T-helper 2 cell treated with Interferon-gamma antibody and Interleukin-4, amounts not matched to agents 100 ng/mL and 5 ng/mL, for 36 hours (primary cell): ENCODE measurements around the gene ZMYM5. TPM values are rescaled to one million over a fixed set of nuclear protein-coding genes. Genes with fewer than 3 reads are reported as not detected.
"Not testable (repeated sequence)": the region's sequence is repeated elsewhere in the genome, so short reads cannot be mapped to it uniquely, and the experiment has no call there.

Experiments
- intact Hi-C: fragments of 100-400 bp; cut with micrococcal nuclease; formaldehyde crosslinking; loops from one replicate; pipeline ENCODE4 v1.15.1; 2023
- total RNA-seq: library from RNA; stranded (reverse); gene quantifications from 2 replicates; pipeline ENCODE4 v1.2.3, GENCODE V29; 2022

ZMYM5 gene
- total RNA-seq = 13.6 and 15.0 TPM in 2 replicates

DNA sequence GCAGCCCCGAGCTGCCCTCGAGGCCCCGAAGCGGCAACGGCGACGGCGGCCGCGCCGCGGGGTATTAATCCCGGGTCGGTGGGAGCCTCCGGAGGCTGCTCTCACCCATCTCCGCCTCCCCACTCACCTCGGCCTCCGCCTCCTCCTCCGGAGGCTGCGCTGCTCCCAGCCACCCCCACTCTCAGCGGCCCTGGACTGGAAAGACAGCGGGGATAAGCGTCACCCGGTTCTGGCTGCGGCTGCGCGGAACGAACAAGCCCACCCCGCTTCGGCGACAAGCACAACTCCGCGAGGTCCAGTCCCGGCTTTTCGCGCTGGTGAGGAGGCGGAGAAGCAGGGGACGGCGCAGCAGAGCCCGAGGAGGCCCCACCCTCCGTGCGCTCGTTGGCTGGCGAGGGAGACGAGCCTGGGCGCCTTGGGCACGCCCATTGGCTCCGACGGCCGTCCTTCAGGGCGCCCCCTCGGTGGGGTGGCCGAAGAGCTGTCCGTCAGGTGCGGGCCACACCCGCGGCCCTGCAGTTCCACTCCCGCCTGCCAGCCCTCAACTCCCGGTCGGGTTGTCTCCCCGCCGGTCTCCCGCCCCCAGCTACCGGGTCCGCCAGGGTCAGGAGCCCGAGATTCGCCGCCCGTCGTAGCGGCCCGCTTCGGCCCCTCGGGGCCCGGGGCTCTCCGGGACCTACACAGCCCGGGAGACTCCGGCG lies at the start of gene ZMYM5:
TSS of gene ZMYM5 (minus strand) at position 327 of the 701 bp plus-strand sequence. CDS start 11,469 bp downstream, outside the sequence.
- intact Hi-C loops = loop anchor here (1.0 to 10.0 kb wide), 7 partner anchors 81 to 909 kb away; partner anchors contain the start of genes EEF1AKMT1, GJA3, IFT88 and MPHOSPH8

DNA sequence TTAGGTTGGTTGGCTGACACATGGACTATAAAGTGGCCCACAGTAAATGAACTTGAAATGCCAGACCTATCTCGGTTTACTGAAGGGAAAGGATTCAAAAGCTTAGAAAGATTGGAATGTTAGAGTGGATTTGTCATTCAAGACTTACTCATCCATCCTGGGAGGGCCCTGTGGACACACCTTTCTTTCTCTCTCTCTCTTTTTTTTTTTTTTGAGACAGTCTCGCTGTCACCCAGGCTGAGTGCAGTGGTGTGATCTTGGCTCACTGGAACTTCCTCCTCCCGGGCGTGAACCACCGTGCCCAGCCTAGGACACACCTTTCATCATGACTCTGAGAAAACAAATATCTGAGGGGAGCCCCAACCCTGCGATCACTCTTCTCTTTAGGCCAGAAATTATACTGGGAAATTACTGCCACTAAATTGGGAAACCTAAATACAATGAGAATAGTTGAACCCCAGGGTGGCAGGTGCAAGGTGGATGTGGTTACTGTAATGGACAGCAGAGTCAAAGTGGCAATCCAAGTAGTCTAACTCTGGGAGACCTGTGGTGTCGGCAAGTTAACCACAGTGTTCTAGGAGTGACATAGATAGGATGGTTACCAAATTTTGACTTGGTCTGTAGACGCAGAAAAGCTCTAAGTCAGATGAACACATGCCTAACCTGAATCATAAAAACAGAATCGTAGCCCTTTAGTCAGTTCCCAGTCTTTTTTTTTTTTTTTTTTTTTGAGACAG lies 47.1 kb upstream of the ZMYM5 start:
- intact Hi-C loops = no loop called here

DNA sequence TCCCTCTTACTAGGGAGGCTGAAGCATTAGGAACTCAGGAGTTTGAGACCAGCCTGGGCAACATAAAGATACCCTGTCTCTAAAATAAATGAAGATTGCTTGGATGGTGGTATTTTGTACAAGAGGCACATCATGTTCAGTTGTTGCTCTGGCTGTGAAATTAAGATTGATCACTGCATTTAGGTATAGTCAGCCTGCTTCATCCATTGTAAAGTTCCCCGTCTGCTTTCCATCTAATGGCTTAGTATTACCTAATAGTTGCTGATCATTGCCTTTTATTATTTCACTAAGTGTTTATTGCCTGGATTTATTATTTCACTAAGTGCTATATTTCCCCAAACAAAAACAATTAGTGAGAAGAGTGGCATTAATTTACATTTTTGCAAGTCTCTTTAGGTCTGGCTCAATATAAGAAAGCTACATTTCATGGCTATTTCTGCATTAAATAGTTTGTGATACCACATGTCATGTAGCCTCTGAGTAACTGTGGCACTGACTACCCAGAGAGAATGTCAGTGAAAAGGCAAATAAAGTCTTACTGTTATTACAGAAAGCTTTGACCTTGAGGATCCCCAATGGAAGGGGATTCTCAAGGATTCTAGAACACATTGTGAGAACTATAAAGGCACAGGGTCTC lies 45.0 kb upstream of the ZMYM5 start:
- intact Hi-C loops = no loop called here

DNA sequence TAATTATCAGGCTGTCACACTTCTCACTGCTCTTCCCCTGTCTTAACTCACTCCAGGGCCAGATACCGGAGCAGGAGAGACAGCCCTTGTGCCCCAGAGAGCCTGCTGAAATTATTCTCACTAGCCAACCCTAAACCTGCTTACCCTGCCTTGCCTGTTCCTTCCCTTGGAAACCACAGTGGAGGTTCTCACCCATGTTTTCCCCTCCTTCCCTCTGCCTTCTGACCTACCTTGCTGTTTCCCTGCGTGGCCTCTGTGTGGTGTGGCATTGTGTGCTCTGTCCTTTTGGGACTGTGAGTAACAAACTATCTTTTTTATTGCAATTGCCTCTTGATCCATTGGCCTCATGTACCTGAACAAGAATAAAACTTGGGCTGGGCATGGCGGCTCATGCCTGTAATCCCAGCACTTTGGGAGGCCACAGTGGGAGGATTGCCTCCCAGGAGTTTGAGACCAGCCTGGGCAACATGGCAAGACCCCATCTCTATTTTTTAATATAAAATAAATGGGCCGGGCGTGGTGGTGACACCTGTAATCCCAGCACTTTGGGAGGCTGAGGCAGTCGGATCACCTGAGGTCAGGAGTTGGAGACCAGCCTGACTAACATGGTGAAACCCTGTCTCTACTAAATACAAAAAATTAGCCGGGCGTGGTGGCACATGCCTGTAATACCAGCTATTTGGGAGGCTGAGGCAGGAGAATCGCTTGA lies 42.2 kb upstream of the ZMYM5 start:
- intact Hi-C loops = not testable (repeated sequence)

DNA sequence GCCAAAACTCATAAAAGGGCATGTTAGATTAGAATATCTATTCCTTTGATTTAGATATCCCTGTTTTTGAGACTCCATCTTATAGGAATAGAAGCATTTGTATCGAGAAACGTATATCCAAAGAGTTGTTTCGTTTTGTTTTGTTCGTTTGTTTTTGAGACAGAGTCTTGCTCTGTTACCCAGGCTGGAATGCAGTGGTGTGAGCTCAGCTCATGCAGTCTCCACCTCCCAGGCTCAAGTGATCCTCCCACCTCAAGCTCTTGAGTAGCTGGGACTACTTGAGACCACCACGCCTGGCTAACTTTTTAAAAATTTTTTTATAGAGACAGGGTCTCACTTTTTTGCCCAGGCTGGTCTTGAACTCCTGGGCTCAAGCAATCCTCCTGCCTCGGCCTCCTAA lies 26.6 kb upstream of the ZMYM5 start:
- intact Hi-C loops = no loop called here

DNA sequence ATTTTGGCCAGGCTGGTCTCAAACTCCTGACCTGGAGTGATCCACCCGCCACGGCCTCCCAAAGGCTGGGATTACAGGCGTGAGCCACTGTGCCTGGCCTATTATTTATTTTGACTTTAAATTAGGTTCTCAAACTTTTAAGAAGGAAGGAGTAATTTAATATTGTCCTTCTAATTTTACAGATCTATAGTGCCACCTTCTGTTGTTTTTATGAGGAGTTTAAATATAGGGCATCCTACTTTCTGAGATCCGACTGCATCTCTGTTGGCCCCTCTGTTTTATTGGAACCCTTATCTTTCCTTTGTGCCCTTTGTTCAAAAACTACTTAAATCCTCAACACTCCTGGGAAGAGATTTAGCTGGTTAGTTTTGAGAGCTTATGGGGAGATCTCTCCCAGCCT lies 25.4 kb upstream of the ZMYM5 start:
- intact Hi-C loops = no loop called here

DNA sequence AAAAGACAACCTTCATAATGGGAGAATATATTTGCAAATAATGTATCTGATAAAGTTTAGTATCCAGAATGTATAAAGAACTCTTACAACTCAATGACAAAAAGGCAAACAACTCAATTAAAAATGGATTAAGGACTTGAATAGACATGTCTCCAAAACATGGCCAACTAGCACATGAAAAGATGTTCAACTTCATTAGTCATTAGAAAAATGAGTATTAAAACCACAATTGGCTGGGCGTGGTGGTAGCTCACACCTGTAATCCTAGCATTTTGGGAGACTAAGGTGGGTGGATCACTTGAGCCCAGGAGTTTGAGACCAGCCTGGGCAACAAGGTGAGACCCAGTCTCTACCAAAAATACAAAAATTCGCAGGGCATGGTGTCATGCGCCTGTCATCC lies 18.8 kb upstream of the ZMYM5 start:
- intact Hi-C loops = no loop called here

DNA sequence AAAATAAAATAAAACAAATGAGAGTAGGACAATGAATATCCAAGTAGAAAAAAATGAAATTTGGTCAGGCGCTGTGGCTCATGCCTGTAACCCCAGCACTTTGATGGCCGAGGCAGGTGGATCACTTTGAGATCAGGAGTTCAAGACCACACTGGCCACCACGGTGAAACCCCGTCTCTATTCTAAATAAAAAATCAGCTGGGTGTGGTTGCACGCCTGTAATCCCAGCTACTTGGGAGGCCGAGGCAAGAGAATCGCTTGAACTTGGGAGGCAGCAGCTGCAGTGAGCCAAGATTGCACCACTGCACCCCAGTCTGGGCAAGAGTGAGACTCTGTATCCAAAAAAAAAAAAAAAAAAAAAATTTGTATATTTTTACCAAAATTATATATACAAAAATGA lies 18.2 kb upstream of the ZMYM5 start:
- intact Hi-C loops = no loop called here

DNA sequence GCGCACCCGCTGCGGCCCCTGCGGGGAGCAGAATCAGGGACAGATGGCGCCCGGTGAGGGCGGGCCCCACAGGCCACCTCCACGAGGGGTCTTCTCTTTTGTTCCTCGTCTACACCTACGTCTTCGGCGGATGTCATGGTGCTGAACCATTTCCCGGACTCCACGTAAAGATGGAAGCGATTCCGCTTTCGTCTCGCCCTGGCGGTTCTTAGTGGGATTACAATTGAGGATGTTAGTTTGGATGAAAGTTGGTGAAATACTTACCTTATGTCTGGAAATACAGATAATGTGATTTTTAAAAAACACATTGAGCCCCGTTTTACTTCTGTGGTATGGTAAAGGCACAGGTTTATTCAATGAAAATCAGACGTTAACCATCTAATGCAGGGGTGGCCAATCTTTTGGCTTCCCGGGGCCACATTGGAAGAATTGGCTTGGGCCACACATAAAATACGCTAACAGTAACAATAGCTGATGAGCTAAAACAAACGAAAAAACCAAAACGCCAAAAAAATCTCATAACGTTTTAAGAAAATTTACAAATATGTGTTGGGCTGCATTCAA lies 1.4 kb upstream of the ZMYM5 start:
- intact Hi-C loops = loop anchor here (5.0 to 10.0 kb wide), 4 partner anchors 170 to 907 kb away; partner anchors contain the start of genes EEF1AKMT1, GJA3 and IFT88

DNA sequence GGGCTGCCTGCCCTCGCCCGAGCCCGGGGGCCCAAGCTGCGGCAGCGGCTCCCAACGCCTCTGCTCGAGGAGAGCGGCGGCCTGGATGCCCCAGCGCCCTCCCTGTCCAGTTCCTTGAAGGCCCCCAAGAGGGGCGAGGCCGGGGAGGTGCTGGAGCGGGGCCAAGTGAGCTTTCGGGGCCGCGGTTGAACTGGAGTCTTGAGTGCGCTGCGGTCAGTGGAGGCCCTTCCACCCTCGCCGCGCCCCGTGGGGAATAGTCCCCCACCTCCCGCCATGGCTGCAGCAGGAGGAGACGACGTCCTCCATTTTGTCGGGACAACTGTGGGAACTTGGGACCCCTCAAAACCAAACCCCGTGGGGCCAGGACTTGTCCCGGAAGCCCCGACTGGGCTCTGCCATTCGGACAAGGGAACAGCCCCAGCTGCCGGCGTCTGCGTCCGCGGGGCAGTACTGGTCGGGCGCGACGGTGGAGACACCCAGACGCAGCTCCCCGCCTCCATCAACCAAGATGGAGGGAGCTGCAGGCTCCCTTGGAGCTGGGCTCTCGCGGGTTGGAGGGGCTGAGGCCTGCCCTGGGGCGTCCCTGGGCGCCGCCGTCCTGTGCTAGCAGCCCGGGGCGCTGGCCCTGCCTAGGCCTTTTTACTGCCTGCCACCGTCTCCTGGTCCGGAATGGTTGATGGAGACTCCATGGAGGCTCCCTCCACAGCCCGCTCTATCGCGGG lies 736 bp upstream of the ZMYM5 start:
- intact Hi-C loops = loop anchor here (5.0 to 10.0 kb wide), 4 partner anchors 169 to 908 kb away; partner anchors contain the start of genes EEF1AKMT1, GJA3 and IFT88

DNA sequence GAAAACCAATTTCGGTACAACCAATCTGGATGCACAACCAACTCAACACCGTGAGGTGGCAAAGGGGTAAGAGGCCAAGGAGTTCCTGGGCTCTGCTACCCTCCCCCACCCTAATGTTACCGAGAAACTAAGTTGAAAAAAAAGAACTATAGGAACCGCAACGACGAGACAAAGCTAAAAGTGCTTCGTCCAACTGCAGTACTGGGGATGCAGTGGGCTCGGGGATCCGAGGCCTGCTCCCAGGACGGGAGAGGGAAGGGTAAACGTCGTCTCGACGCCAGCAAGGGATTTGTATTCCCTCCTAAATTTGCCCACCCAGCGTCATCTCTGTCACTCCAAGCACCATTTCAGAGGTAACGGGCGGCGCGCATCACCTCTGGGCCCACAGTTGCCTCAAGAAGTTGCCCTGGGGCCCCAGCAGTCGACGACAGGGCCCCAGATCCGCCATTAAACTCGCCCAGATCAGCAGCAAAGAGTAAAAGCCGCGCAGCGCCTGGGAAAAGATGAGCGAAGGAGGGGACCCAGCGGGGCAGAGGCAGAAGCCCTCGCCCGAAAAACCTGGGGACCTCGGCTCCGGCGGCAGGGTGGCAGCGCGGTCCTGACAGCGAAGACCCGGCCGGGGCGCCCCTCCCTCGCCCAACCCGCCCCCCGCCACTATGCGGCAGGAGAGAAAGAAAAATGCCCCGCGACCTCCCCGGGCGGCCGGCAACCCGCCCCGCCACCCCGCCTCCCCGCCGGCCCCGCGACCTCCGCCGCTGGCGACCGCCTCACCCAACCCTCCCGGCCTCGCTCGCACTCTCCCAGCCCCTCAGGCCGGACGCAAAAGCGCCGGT lies 752 bp downstream of the ZMYM5 start:
- intact Hi-C loops = loop anchor here (1.0 to 10.0 kb wide), 8 partner anchors 11 to 910 kb away; partner anchors contain the start of genes EEF1AKMT1, GJA3, IFT88 and MPHOSPH8

DNA sequence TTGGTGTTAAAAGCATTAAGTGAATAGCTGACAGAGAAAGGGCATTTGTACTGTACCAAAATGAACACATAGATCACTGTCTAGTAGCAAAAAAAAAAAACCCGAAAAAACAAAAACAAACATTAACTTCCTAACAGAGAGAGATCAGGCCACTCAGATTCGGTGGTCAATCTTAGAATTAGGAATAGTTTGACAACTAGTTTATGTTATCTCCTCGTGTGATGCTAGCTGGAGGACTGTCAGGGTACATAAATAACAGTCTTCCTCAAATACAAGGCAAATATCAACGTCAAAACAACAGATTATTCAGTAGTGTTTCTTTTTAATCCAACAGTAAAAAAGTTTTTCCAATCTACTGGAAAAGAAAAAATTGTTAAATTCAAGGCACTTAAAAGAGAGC lies 1.7 kb downstream of the ZMYM5 start:
- intact Hi-C loops = loop anchor here (1.0 to 10.0 kb wide), 5 partner anchors 10 to 911 kb away; partner anchors contain the start of genes EEF1AKMT1, GJA3 and IFT88

DNA sequence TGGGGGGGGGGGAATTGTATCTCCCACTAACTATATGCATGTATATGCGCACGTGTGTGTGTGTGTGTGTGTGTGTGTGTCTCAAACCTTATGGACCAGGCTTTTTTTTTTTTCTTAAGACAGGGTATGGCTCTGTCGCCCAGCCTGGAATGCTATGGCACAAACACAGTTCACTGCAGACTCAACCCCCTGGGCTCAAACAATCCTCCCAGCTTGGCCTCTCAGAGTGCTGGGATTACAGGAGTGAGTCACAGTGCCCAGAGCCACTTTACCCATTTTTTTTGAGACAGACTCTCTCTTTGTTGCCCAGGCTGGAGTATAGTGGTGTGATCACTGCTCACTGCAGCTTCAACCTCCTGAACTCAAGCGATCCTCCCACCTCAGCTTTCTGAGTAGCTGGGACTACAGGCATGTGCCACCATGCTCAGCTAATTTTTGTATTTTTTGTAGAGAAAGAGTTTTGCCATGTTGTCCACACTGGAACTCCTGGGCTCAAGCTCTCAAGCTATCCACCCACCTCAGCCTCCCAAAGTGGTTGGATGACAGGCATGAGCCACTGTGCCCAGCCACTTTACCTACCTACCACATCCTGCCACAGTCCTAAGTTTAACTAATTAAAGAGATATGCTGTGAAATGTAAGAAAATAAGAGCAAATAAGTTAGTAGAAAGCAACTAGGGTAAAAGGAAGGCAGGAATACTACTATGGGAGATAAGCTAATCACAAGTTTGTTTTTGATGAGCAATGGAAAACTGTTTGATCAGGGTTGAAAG lies 2.4 kb downstream of the ZMYM5 start:
- intact Hi-C loops = loop anchor here (5.0 to 10.0 kb wide), 4 partner anchors 166 to 911 kb away; partner anchors contain the start of genes EEF1AKMT1, GJA3 and IFT88

DNA sequence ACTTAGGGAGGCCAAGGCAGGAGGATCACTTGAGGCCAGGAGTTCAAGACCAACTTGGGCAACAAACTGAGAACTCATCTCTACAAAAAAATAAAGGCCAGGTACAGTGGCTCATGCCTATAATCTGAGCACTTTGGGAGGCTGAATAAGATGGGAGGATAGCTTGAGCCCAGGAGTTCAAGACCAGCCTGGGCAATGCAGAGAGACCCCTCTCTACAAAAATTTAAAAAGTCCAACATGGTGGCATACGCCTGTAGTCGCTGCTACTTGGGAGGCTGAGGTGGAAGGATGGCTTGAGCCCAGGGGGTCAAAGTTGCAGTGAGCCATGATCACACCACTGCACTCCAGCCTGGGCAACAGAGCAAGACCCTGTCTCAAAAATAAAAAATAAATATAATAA lies 5.8 kb downstream of the ZMYM5 start:
- intact Hi-C loops = not testable (repeated sequence)

DNA sequence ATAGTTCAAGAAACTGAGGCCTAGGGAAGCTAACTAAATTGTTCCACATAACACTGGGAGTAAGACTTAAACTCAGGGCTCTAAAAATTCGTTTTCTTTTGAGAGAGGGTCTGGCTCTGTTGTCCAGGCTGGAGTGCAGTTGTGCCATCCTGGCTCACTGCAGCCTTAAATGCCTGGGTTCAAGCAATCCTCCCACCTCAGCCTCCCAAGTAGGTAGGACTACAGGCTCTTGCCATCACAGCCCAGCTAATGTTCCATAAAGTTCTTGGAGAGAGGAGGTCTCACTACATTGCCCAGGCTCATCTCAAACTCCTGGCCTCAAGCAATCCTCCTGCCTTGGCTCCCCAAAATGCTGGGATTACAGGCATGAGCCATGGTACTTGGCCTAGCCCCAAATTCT lies 10.7 kb downstream of the ZMYM5 start:
- intact Hi-C loops = no loop called here

DNA sequence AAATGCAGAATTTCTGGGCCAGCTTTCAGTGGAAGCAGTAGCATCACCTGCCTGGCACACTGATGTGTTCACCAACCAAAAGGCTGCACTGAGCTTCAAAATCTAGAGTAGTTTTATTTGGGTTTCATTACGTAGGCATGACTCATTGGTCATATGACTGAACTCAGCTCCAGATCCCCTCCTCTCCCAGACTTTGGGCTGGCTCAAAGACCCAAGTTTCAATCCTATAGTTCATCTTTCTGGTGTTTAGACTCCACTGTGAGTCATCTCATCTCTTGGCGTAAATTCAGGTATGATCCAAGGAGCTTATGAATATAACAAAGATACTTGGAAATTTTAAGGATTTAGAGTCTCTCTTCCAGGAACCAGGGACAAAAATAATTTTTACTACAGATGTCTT lies 17.7 kb downstream of the ZMYM5 start:
- intact Hi-C loops = no loop called here

DNA sequence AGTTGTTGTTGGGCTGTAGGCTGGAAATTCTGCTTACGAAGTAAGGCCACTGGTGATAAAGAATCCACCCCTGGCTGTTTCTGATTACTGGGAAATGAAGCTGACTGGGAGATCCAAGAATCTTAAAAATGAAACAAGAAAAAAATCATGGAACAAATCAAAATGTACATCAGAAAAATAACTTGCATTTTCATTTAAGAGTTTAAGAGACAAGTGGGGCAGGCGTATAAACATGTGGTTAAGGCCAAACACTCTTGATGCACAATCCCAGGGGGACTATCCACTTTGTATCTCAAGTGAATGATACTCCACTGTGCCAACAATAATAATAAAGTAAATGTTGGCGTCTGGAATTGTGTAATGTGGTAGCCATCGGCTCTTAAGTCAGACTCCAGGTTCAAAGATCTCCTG lies 24.6 kb downstream of the ZMYM5 start:
- intact Hi-C loops = no loop called here

DNA sequence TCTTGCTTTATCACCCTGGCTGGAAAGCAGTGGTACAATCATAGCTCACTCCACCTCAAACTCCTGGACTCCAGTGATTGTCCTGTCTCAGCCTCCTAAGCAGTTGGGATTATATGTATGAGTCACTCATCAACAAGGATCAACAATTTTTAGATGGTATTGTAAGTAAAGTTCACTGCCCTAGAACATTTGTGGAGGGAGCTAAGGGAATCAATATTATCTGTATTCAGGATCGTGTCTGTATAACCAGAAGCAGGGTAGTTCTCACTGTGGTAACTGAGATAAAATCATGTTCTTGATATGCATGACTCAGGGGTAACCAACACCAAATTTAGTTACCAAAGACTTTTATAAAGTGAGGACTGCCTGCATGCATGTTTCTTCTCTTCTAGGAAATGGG lies 27.0 kb downstream of the ZMYM5 start:
- intact Hi-C loops = no loop called here
